ENCODE results near the gene NCKAP5. TPM values are rescaled to one million over a fixed set of nuclear protein-coding genes. Genes with fewer than 3 reads are reported as not detected.

Gene NCKAP5
- total RNA-seq, 1 experiment from 2014 or later: 3.2 TPM

GRCh38 chr2:133344849-133345248 is 223.4 kb downstream of the NCKAP5 start:
- H3K79me2 ChIP-seq (ENCODE audit: low read length): no peaks in the 10 kb centered on the region
- H3K27me3 ChIP-seq (ENCODE audit: low read length): no peaks in the 10 kb centered on the region
- H3K9me2 ChIP-seq (replicated peaks; ENCODE audit: low read length): no peaks in the 10 kb centered on the region
- TF ChIP-seq CTCF (conservative IDR thresholded peaks at IDR 0.05; ENCODE audit: low read depth, low read length) (no peak), EZH2phosphoT487 (IDR thresholded peaks at IDR 0.05; ENCODE audit: borderline replicate concordance, low read length) (no peak), EZH2 (IDR thresholded peaks at IDR 0.05; ENCODE audit: low read length, unreplicated experiment) (no peak)
- ChIA-PET CTCF (no interaction called here), POLR2A (ENCODE audit: unreplicated experiment) (no interaction called here)
- H3K9ac ChIP-seq (ENCODE audit: low read length): no peak overlapping the region
- H2AFZ ChIP-seq (ENCODE audit: low read length): no peak overlapping the region
- no peak overlapping the region for H3K4me2 ChIP-seq (ENCODE audit: low read length)
- H3K9me3 ChIP-seq (ENCODE audit: low read length): no peaks in the 10 kb centered on the region
- H4K20me1 ChIP-seq (ENCODE audit: low read length): no peaks in the 10 kb centered on the region
- H3F3A ChIP-seq (ENCODE audit: low read length, unreplicated experiment): no peaks in the 10 kb centered on the region
- no peaks in the 10 kb centered on the region for H3K36me3 ChIP-seq (ENCODE audit: low read depth, low read length)
- BruUV-seq (replicated peaks): no TSS peak
- no peak overlapping the region for H3K4me3 ChIP-seq (ENCODE audit: low read length)
- no peak for ATAC-seq
- H3K27ac ChIP-seq (ENCODE audit: low read length): no peak overlapping the region
- H3K4me1 ChIP-seq (ENCODE audit: insufficient read depth, low read length): no peaks in the 10 kb centered on the region; the same call in 1 of the 2 replicates
- no peak for DNase-seq
- intact Hi-C loops (cut with micrococcal nuclease): no loop called here

DNA sequence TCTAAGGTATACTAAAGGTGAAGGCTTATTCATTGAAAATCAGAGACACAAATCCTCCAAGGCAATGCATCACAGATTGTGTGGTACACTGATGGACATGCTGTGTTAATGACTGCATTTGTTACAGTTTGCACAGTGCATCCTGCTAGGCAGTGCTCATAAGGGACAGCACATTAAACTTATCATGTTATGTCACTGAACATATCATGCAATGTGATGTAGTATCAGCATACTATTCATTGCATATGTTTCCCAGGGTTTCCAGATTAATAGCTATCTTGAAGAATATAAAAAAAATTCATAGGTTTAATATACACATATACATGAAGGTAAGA is 225.3 kb downstream of the NCKAP5 start:
- no TSS peak for BruUV-seq (replicated peaks)

More for the DNA sequence above, 225.3 kb downstream of the NCKAP5 start:
- no peaks in the 10 kb centered on the region for H3F3A ChIP-seq (ENCODE audit: low read length, unreplicated experiment)
- intact Hi-C loops (cut with micrococcal nuclease): no loop called here
- no peaks in the 10 kb centered on the region for H4K20me1 ChIP-seq (ENCODE audit: low read length)
- H3K4me3 ChIP-seq (ENCODE audit: low read length): no peak overlapping the region
- no peak overlapping the region for H3K27ac ChIP-seq (ENCODE audit: low read length)
- ChIA-PET CTCF (no interaction called here), POLR2A (ENCODE audit: unreplicated experiment) (no interaction called here)
- H3K9me2 ChIP-seq (replicated peaks; ENCODE audit: low read length): no peaks in the 10 kb centered on the region
- no peaks in the 10 kb centered on the region for H3K79me2 ChIP-seq (ENCODE audit: low read length)
- H3K36me3 ChIP-seq (ENCODE audit: low read depth, low read length): no peaks in the 10 kb centered on the region
- no peak overlapping the region for H3K4me2 ChIP-seq (ENCODE audit: low read length)
- no peak overlapping the region for H2AFZ ChIP-seq (ENCODE audit: low read length)
- no peak overlapping the region for H3K9ac ChIP-seq (ENCODE audit: low read length)
- H3K4me1 ChIP-seq (ENCODE audit: insufficient read depth, low read length): no peaks in the 10 kb centered on the region; the same call in 1 of the 2 replicates
- ATAC-seq (no peak), DNase-seq (no peak)
- no peaks in the 10 kb centered on the region for H3K27me3 ChIP-seq (ENCODE audit: low read length)
- H3K9me3 ChIP-seq (ENCODE audit: low read length): no peaks in the 10 kb centered on the region
- TF ChIP-seq EZH2 (IDR thresholded peaks at IDR 0.05; ENCODE audit: low read length, unreplicated experiment) (no peak), EZH2phosphoT487 (IDR thresholded peaks at IDR 0.05; ENCODE audit: borderline replicate concordance, low read length) (no peak), CTCF (conservative IDR thresholded peaks at IDR 0.05; ENCODE audit: low read depth, low read length) (no peak)

Measured in PC-3 (cell line).